Parathyroid adenoma (tissue), 2 donors: ENCODE data around the gene INSM1.

Experiments
- H2AFZ ChIP-seq: fragments of 300-600 bp; sonication (generic); one replicate; pipeline ENCODE4 v1.7.0; 2017; ENCODE audit warnings: antibody characterized with exemption, mild to moderate bottlenecking
- H3K27ac ChIP-seq: fragments of 300-600 bp; sonication (generic); one replicate; pipeline ENCODE4 v1.7.0; 2017
- H3K27me3 ChIP-seq: fragments of 300-600 bp; sonication (generic); one replicate; pipeline ENCODE4 v1.7.0; 2017; ENCODE audit warnings: low read length; ENCODE audit not compliant: control insufficient read depth, insufficient read depth
- H3K36me3 ChIP-seq: fragments of 300-600 bp; sonication (generic); one replicate; pipeline ENCODE4 v1.7.0; 2017; ENCODE audit warnings: low read length; ENCODE audit not compliant: control insufficient read depth, insufficient read depth
- H3K4me1 ChIP-seq: fragments of 300-600 bp; sonication (generic); one replicate; pipeline ENCODE4 v1.7.0; 2017; ENCODE audit warnings: control low read depth
- H3K4me2 ChIP-seq: fragments of 300-600 bp; sonication (generic); one replicate; pipeline ENCODE4 v1.7.0; 2017; ENCODE audit warnings: low read length
- H3K4me3 ChIP-seq: fragments of 300-600 bp; sonication (generic); one replicate; pipeline ENCODE4 v1.7.0; 2017; ENCODE audit warnings: low read depth, low read length
- H3K79me2 ChIP-seq: fragments of 300-600 bp; sonication (generic); one replicate; pipeline ENCODE4 v1.7.0; 2017; ENCODE audit warnings: control low read depth
- H3K9ac ChIP-seq: fragments of 300-600 bp; sonication (generic); one replicate; pipeline ENCODE4 v1.7.0; 2017; ENCODE audit warnings: mild to moderate bottlenecking
- H3K9me3 ChIP-seq: fragments of 300-600 bp; sonication (generic); one replicate; pipeline ENCODE4 v1.7.0; 2017; ENCODE audit warnings: low read length; ENCODE audit not compliant: control insufficient read depth
- CTCF ChIP-seq: fragments of 300-600 bp; sonication (generic); IDR thresholded peaks from one replicate; pipeline ENCODE4 v1.7.0; 2017; ENCODE audit warnings: antibody characterized with exemption, mild to moderate bottlenecking
- donor health status: primary hyperparathyroidism.

INSM1 gene

GRCh38 chr20:20322912-20323311, 45.0 kb upstream of the INSM1 start:
- H3K9me3 ChIP-seq, result no peaks in the 10 kb centered on the region
- H3K36me3 ChIP-seq, result no peaks in the 10 kb centered on the region
- H3K27me3 ChIP-seq, result no peaks in the 10 kb centered on the region
- no peaks in the 10 kb centered on the region for H3K4me1 ChIP-seq
- no peak overlapping the region for H3K27ac ChIP-seq
- H3K4me2 ChIP-seq, result no peak overlapping the region
- no peak overlapping the region for H3K9ac ChIP-seq
- H3K79me2 ChIP-seq, result no peaks in the 10 kb centered on the region
- no peak for TF ChIP-seq CTCF
- no peak overlapping the region for H2AFZ ChIP-seq
- no peak overlapping the region for H3K4me3 ChIP-seq

- Histone ChIP-seq H3K27ac (no peak overlapping the region), H3K4me1 (no peaks in the 10 kb centered on the region), H3K79me2 (no peaks in the 10 kb centered on the region), H3K9me3 (no peaks in the 10 kb centered on the region), H3K27me3 (no peaks in the 10 kb centered on the region), H2AFZ (no peak overlapping the region), H3K9ac (no peak overlapping the region), H3K36me3 (no peaks in the 10 kb centered on the region), H3K4me2 (no peak overlapping the region), H3K4me3 (no peak overlapping the region)
- TF ChIP-seq CTCF, result no peak
These were observed 40.2 kb upstream of the INSM1 start for GRCh38 chr20:20327746-20328145.

- Histone ChIP-seq H3K36me3 (no peaks in the 10 kb centered on the region), H3K4me3 (no peak overlapping the region), H3K9me3 (no peaks in the 10 kb centered on the region), H3K9ac (no peak overlapping the region), H3K27me3 (no peaks in the 10 kb centered on the region), H2AFZ (no peak overlapping the region), H3K4me2 (no peak overlapping the region), H3K27ac (no peak overlapping the region), H3K4me1 (no peaks in the 10 kb centered on the region), H3K79me2 (no peaks in the 10 kb centered on the region)
- TF ChIP-seq CTCF, result no peak
These were observed 38.3 kb upstream of the INSM1 start for GRCh38 chr20:20329564-20329963.

GRCh38 chr20:20331156-20331555, 36.7 kb upstream of the INSM1 start:
- Histone ChIP-seq H3K4me2 (no peak overlapping the region), H3K4me1 (no peaks in the 10 kb centered on the region), H3K9me3 (no peaks in the 10 kb centered on the region), H3K27me3 (no peaks in the 10 kb centered on the region), H3K4me3 (no peak overlapping the region), H2AFZ (no peak overlapping the region), H3K79me2 (no peaks in the 10 kb centered on the region), H3K9ac (no peak overlapping the region), H3K27ac (no peak overlapping the region), H3K36me3 (no peaks in the 10 kb centered on the region)
- no peak for TF ChIP-seq CTCF

- H3K9ac ChIP-seq, result no peak overlapping the region
- H3K27me3 ChIP-seq, result no peaks in the 10 kb centered on the region
- H3K9me3 ChIP-seq, result no peaks in the 10 kb centered on the region
- no peak overlapping the region for H3K4me2 ChIP-seq
- H3K4me3 ChIP-seq, result no peak overlapping the region
- H3K27ac ChIP-seq, result no peak overlapping the region
- no peaks in the 10 kb centered on the region for H3K79me2 ChIP-seq
- no peak overlapping the region for H2AFZ ChIP-seq
- H3K36me3 ChIP-seq, result no peaks in the 10 kb centered on the region
- H3K4me1 ChIP-seq, result no peaks in the 10 kb centered on the region
- no peak for TF ChIP-seq CTCF
These were observed 36.1 kb upstream of the INSM1 start for GRCh38 chr20:20331817-20332216.
